ENCODE data around the gene PIP4K2A. TPM values are rescaled to one million over a fixed set of nuclear protein-coding genes. Genes with fewer than 3 reads are reported as not detected.
"Not testable (repeated sequence)": the region's sequence is repeated elsewhere in the genome, so short reads cannot be mapped to it uniquely, and the experiment has no call there.

PIP4K2A gene
- polyA plus RNA-seq (2012; ENCODE audit: insufficient read depth, insufficient read length), result 71.7 TPM

DNA sequence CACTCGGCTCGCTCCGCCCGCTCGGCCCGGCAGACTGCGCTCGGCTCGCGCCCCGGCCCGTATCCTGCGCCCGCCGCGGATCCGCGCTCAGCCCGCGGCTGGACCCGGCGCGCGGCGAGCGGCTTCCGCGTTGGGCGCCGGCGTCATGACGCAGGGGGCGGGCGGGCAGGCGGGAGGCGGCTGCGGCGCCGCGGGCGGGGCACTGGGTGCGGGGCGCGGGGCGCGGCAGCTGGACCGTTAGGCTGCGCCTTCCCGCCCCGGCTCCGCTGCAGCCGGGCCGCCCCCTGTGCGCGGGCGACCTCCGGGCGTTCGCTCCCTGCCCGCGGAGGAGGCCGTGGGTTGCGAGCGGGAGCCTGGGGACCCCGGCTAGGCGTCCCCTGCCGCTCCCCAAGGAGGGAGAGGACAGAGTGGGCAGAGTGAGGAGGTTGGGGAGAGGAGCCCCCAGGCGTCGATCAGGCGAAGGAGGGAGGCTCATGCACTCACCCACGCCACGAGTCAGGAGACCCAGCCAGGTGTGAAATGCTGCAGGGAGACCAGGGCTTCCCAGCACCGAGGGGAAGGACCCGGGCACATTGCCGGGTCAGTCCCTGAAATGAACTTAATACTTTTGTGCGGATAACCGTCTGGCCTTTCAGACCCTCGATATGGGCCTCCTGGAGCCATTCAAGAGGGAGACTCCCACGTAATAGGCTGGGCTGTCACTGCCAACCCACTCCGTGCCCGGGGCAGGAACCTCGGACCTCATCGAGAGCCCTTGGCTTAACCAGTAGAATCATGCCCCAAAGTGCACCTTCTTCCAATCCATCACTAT lies at the start of gene PIP4K2A:
Gene PIP4K2A, minus strand, starts transcription at position 100 of the 811 bp plus-strand sequence. CDS start 252 bp downstream, outside the sequence.
- peak; percentile 28 for DNase-seq (ENCODE audit: low read depth, low spot score)
- H3K4me3 ChIP-seq (ENCODE audit: low read length), result peak within 1 kb of the TSS; percentile 86

DNA sequence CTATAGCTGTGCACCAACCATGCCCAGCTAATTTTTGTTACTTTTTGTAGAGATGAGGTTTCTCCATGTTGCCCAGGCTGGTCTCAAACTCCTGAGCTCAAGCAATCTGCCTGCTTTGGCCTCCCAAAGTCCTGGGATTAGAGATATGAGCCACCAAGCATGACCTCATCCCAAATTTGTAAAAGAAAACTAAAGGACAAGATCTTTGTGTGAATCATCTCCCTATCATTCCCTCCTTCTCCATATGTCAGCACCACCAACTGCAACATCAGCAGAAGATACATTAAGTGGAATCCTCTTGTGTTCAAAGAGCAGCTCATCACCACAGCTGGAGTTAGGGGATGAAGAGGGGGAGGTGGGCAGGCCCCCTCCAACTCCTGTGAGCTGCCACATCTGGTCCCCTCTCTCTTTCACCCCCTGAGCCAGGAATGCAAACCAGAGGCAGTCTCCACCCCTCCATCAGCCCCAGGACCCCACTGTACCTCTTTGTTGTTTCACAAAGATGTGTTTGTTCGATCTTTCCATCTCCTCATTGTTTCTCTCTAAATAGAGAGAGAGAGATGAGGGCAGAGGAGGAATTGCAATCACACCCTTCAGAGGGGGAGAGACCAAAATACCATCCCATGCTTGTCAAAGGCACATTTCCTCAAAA lies 47.3 kb upstream of the PIP4K2A start:
- DNase-seq (ENCODE audit: low read depth, low spot score), result no peak
- H3K4me3 ChIP-seq (ENCODE audit: low read length), result no peak overlapping the region

- no peak for DNase-seq (ENCODE audit: low read depth, low spot score)
- no peak overlapping the region for H3K4me3 ChIP-seq (ENCODE audit: low read length)
Measured at GRCh38 chr10:22760025-22760424, 45.6 kb upstream of the PIP4K2A start.

DNA sequence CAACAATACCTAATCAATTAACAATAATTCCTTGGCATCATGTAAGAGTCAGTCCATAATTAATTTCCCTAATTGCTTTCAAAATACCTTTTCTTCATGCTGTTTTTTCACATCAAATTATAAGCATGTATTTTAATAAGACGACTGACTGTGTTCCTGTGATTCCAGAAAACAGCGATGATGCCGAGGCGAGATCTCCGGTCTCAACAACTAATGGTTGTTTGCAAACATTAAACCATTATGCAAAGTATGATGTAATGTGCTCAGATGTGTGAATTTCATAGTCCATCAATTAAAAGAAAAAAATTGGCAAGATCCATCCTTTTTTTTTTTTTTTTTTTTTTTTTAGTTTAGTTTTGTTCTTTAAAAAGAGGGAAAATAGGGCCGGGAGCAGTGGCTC lies 44.5 kb upstream of the PIP4K2A start:
- no peak overlapping the region for H3K4me3 ChIP-seq (ENCODE audit: low read length)
- no peak for DNase-seq (ENCODE audit: low read depth, low spot score)

- no peak overlapping the region for H3K4me3 ChIP-seq (ENCODE audit: low read length)
- no peak for DNase-seq (ENCODE audit: low read depth, low spot score)
Measured at GRCh38 chr10:22754296-22754695, 39.9 kb upstream of the PIP4K2A start.

DNA sequence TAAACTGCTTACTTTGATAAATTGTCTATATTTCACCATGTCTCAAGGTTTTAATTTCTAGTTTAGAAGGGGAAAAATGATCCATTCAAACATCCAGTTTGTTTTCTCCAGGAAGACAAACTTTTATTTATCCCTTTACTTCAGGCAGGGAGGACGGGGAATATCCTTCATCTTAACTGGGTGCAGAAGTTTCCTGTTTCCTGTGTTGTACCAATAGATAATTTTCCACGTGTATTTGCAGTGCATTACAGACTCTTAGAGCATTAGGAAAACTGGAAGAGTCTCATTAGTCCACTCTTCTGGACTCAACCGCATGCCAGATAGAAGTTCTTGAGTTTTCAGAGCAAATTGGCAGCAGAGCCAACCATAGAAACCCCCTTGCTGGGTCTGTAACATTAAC lies 39.4 kb upstream of the PIP4K2A start:
- no peak overlapping the region for H3K4me3 ChIP-seq (ENCODE audit: low read length)
- no peak for DNase-seq (ENCODE audit: low read depth, low spot score)

- DNase-seq (ENCODE audit: low read depth, low spot score), result no peak
- no peak overlapping the region for H3K4me3 ChIP-seq (ENCODE audit: low read length)
Measured at GRCh38 chr10:22752272-22752889, 38.0 kb upstream of the PIP4K2A start.

GRCh38 chr10:22750131-22750530 lies 35.8 kb upstream of the PIP4K2A start:
- DNase-seq (ENCODE audit: low read depth, low spot score), result no peak
- H3K4me3 ChIP-seq (ENCODE audit: low read length), result no peak overlapping the region

DNA sequence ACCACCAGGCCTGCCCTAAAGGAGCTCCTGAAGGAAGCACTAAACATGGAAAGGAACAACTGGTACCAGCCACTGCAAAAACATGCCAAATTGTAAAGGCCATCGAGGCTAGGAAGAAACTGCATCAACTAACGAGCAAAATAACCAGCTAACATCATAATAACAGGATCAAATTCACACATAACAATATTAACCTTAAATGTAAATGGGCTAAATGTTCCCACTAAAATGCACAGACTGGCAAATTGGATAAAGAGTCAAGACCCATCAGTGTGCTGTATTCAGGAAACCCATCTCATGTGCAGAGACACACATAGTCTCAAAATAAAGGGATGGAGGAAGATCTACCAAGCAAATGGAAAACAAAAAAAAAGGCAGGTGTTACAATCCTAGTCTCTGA lies 30.5 kb upstream of the PIP4K2A start:
- not testable (repeated sequence) for H3K4me3 ChIP-seq (ENCODE audit: low read length); DNase-seq (ENCODE audit: low read depth, low spot score)

DNA sequence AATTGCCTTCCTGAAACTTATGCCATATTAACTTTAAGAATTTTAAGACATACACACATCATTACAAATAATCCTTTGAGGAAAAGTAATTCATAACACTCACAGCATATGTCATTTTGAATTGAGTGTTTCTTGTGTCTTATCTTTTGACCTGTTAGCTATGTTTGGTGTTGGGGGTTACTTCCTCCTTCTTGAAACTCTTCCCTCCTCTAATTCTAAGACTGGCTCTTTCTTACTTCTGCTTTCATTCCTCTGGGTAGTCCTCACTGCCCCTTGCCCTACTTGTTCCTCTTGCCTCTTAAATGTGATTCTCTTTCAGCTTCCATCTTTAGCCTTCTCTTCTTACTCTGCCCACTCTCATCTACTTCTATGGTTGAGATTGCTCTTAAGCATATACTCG lies 28.3 kb upstream of the PIP4K2A start:
- no peak overlapping the region for H3K4me3 ChIP-seq (ENCODE audit: low read length)
- no peak for DNase-seq (ENCODE audit: low read depth, low spot score)

- not testable (repeated sequence) for DNase-seq (ENCODE audit: low read depth, low spot score); H3K4me3 ChIP-seq (ENCODE audit: low read length)
Measured at GRCh38 chr10:22741631-22742030, 27.3 kb upstream of the PIP4K2A start.

DNA sequence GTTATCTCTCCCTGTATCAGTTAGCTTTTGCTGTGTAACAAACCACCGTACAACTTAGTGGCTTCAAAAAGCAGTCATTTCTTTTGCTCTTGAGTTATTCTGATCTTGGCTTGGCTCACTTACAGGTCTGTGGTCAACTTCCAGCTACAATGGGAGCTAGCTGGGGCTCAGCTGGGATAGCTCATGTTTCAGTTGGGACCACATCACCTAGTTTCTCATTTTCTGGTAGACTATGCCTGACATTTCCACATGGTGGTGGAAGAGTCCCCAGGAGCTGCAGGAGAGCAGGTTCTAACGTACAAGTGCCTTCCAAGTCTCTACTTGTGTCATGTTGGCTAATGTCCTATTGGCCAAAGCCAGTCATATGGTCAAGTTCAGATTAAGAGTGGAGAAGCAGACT lies 25.8 kb upstream of the PIP4K2A start:
- DNase-seq (ENCODE audit: low read depth, low spot score), result no peak
- no peak overlapping the region for H3K4me3 ChIP-seq (ENCODE audit: low read length)

DNA sequence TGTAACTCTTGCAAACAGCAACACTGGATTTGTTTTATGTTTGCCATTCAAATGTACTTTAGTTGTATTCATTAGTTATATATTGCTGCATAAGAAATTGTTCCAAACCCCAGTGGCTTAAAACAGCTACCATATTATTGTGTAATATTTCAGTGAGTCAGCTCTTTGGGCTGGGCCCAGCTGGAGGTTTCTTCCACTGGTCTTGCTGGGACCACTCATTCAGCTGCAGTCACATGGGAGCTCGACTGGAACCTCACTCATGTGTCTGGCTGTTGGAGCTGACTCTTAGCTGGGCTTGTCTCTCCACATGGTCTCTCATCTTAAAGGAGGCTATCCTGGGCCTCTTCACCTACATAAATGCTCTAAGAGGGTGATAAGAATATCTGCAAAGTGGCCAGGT lies 23.2 kb upstream of the PIP4K2A start:
- no peak for DNase-seq (ENCODE audit: low read depth, low spot score)

GRCh38 chr10:22736134-22736533 lies 21.8 kb upstream of the PIP4K2A start:
- DNase-seq (ENCODE audit: low read depth, low spot score), result no peak
- H3K4me3 ChIP-seq (ENCODE audit: low read length), result no peak overlapping the region

More for the DNA sequence above, 23.2 kb upstream of the PIP4K2A start:
- H3K4me3 ChIP-seq (ENCODE audit: low read length), result no peak overlapping the region

GRCh38 chr10:22733992-22734391 lies 19.6 kb upstream of the PIP4K2A start:
- no peak for DNase-seq (ENCODE audit: low read depth, low spot score)
- no peak overlapping the region for H3K4me3 ChIP-seq (ENCODE audit: low read length)

DNA sequence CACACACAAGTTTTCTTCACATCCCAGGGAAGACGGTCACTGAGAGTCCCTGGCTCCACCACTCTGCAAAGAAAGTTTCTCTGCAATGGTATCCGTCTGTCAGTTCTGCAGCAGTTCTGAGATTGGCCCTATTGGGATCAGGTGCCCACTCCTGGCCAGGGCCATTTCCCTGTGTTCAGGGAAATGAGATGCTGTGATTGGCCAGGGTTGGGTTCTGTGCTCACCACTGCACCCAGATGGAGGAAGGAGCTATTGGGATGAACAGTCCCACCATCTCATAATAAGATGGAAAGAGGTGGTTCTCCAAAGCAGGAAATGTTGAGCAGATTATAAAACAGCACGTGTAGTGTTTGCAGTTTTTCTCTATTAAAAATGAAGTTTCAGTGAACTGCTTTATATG lies 13.3 kb upstream of the PIP4K2A start:
- H3K4me3 ChIP-seq (ENCODE audit: low read length), result no peak overlapping the region
- no peak for DNase-seq (ENCODE audit: low read depth, low spot score)

DNA sequence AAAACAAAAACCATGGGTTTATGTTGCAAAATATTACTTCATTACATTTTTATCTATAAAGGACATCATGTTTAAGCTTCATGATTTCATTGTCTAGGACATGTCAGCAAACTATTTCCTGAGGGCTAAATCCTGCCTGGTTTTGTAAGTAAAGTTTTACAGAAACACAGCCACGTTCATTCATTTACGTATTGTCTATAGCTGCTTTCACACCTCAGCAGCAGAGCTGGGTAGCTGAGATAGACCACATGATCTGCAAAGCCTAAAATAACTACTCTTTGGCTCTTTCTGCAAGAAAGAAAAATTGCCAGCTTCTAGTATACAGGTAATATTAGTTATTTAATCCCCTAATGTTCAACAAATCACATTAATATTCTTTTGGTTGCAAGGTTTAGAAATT lies 12.7 kb upstream of the PIP4K2A start:
- H3K4me3 ChIP-seq (ENCODE audit: low read length), result no peak overlapping the region

GRCh38 chr10:22724773-22725172 lies 10.4 kb upstream of the PIP4K2A start:
- no peak for DNase-seq (ENCODE audit: low read depth, low spot score)
- no peak overlapping the region for H3K4me3 ChIP-seq (ENCODE audit: low read length)

More for the DNA sequence above, 12.7 kb upstream of the PIP4K2A start:
- no peak for DNase-seq (ENCODE audit: low read depth, low spot score)

- DNase-seq (ENCODE audit: low read depth, low spot score), result no peak
Measured at GRCh38 chr10:22723783-22724182, 9.4 kb upstream of the PIP4K2A start.

GRCh38 chr10:22723343-22723779 lies 9.0 kb upstream of the PIP4K2A start:
- H3K4me3 ChIP-seq (ENCODE audit: low read length), result no peak overlapping the region
- DNase-seq (ENCODE audit: low read depth, low spot score), result no peak

More at GRCh38 chr10:22723783-22724182, 9.4 kb upstream of the PIP4K2A start:
- H3K4me3 ChIP-seq (ENCODE audit: low read length), result no peak overlapping the region
